GM12891 (cell line): ENCODE results near the gene ATRNL1.

Experiments used
- POLR2A ChIP-seq: IDR thresholded peaks from 2 replicates; pipeline ENCODE4 v1.6.1; 2011; ENCODE audit warnings: low read depth, low read length, control low read depth
- POLR2AphosphoS5 ChIP-seq: IDR thresholded peaks from 2 replicates; pipeline ENCODE4 v1.6.1; 2011; ENCODE audit warnings: low read depth, low read length, control low read depth
- POU2F2 ChIP-seq: IDR thresholded peaks from 2 replicates; pipeline ENCODE4 v1.6.1; 2011; ENCODE audit warnings: low read depth, mild to moderate bottlenecking, control low read depth, low read length, moderate library complexity

GRCh38 chr10:115831016-115831415, 737.9 kb downstream of the ATRNL1 start:
- TF ChIP-seq POLR2A (no peak), POLR2AphosphoS5 (no peak), POU2F2 (no peak)
